Chondrocyte (in vitro differentiated cells): ENCODE measurements around the gene VPS26A. TPM values are rescaled to one million over a fixed set of nuclear protein-coding genes. Genes with fewer than 3 reads are reported as not detected.
A peak's percentile ranks its signal among the peaks of the same experiment; 100 is the strongest.

ENCODE experiments used
- DNase-seq: peaks from one replicate; pipeline ENCODE4 v3.0.0; 2021; ENCODE audit warnings: mixed read lengths, low spot score
- H3K27ac Mint-ChIP-seq: one replicate; pipeline ENCODE4 v1.8.0; 2021; ENCODE audit warnings: mild to moderate bottlenecking, moderate library complexity, mixed read lengths; ENCODE audit not compliant: unreplicated experiment
- H3K27me3 Mint-ChIP-seq: 2 replicates; pipeline ENCODE4 v1.8.0; 2021; ENCODE audit warnings: low read depth, mixed read lengths
- H3K36me3 Mint-ChIP-seq: 2 replicates; pipeline ENCODE4 v1.8.0; 2021; ENCODE audit warnings: low read depth, mixed read lengths
- H3K4me1 Mint-ChIP-seq: 2 replicates; pipeline ENCODE4 v1.8.0; 2021; ENCODE audit warnings: low read depth, mild to moderate bottlenecking, mixed read lengths
- H3K4me3 Mint-ChIP-seq: one replicate; pipeline ENCODE4 v1.8.0; 2021; ENCODE audit warnings: mild to moderate bottlenecking, moderate library complexity, mixed read lengths; ENCODE audit not compliant: unreplicated experiment
- H3K9me3 Mint-ChIP-seq: 2 replicates; pipeline ENCODE4 v1.8.0; 2021; ENCODE audit warnings: low read depth, mixed read lengths
- total RNA-seq: library from RNA; stranded (reverse); gene quantifications from 3 replicates; pipeline ENCODE4 v1.2.1, GENCODE V29; 2021
- TF ChIP-seq, protein P1 (sequence below): fragments of 200-600 bp; sonication (generic); IDR thresholded peaks from 2 replicates; pipeline ENCODE4 v1.5.0; 2021; ENCODE audit warnings: antibody characterized with exemption, mild to moderate bottlenecking, moderate library complexity

The VPS26A gene
- total RNA-seq, 1 donor from 2014 or later = 61.6 TPM

DNA sequence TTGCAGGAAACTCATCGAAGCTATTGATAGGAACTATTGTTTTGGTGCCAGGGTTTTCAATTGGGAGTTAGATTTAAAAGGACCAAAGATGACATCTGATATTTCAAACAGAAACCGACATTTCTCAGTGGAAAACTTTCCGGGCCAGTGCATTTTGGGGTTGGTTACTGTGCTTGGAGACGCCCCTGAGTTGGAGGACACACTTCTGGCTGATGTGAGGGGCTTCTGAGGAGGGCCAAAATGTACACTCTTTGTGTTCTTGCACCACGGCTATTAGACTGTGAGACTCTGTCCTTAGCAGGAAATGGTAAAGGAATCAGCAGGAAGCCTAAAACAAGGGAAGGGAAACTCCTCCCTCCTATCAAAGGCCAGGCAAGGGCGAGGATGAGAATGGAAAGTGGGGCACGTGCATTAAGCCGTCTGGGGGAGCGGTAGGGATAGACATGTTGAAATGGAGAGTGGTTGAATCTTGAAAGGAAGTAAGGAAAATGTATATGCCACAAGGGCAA, 37.9 kb upstream of the VPS26A start:
- Mint-ChIP-seq H3K36me3 (no peaks in the 10 kb centered on the region), H3K4me3 (no peak overlapping the region), H3K9me3 (no peaks in the 10 kb centered on the region), H3K27ac (peak overlapping the region; percentile 1), H3K27me3 (no peaks in the 10 kb centered on the region), H3K4me1 (peaks cover 34% of the 10 kb centered on the region)
- DNase-seq = no peak
- TF ChIP-seq, protein P1, sequence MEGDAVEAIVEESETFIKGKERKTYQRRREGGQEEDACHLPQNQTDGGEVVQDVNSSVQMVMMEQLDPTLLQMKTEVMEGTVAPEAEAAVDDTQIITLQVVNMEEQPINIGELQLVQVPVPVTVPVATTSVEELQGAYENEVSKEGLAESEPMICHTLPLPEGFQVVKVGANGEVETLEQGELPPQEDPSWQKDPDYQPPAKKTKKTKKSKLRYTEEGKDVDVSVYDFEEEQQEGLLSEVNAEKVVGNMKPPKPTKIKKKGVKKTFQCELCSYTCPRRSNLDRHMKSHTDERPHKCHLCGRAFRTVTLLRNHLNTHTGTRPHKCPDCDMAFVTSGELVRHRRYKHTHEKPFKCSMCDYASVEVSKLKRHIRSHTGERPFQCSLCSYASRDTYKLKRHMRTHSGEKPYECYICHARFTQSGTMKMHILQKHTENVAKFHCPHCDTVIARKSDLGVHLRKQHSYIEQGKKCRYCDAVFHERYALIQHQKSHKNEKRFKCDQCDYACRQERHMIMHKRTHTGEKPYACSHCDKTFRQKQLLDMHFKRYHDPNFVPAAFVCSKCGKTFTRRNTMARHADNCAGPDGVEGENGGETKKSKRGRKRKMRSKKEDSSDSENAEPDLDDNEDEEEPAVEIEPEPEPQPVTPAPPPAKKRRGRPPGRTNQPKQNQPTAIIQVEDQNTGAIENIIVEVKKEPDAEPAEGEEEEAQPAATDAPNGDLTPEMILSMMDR = no peak

DNA sequence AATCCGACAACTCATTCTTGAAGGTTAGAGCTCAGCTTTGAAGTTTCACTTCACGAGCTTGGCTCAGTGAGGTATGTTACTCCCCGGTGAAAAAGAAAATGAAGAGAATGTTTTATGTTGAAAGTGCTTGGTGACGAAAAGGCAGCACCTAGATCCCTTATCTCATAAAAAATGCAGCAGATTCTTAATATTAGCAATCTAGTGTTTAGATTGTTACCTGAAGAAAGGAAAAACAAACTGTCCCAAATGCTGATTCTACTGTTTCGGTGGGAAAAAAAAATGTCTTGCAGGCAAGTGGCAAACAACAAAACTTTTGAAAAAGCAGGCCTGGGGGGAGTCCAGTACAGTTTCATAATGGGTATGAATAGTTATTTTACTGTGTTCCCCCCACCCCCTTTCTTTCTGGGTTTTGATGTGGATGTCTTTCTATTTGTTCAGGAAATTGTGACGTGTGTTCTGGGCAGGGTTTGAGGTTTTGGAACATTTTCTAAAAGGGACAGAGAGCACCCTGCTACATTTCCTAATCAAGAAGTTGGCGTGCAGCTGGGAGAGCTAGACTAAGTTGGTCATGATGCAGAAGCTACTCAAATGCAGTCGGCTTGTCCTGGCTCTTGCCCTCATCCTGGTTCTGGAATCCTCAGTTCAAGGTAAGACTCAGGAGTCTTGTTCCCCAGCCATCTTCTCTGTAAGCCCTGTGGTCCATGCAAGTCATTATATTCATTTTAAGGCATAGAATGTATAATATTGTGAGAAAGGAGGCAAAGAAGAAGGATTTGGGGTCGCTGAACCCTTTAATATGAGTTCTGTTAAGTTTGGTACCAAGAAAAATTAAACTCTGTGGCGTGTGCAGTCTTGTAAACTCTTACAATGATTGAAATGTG, 36.1 kb upstream of the VPS26A start, which contains the start of gene SRGN:
SRGN (plus strand) TSS at position 514 of the 881 bp plus-strand sequence; CDS start at position 569, 55 bp downstream.
- peaks cover 46% of the 10 kb centered on the region for H3K4me1 Mint-ChIP-seq
- DNase-seq = no peak
- H3K27ac Mint-ChIP-seq = peak within 1 kb of the TSS; percentile 81
- no peaks in the 10 kb centered on the region for H3K36me3 Mint-ChIP-seq
- peak within 1 kb of the TSS; percentile 60 for H3K4me3 Mint-ChIP-seq
- no peaks in the 10 kb centered on the region for H3K9me3 Mint-ChIP-seq
- H3K27me3 Mint-ChIP-seq = no peaks in the 10 kb centered on the region
- TF ChIP-seq, protein P1 = no peak

GRCh38 chr10:69088471-69088769, 35.6 kb upstream of the VPS26A start:
- TF ChIP-seq, protein P1 = no peak
- Mint-ChIP-seq H3K27me3 (no peaks in the 10 kb centered on the region), H3K4me1 (peaks cover 52% of the 10 kb centered on the region), H3K4me3 (peak overlapping the region; percentile 60), H3K27ac (peak overlapping the region; percentile 81), H3K9me3 (no peaks in the 10 kb centered on the region), H3K36me3 (no peaks in the 10 kb centered on the region)
- DNase-seq = no peak

GRCh38 chr10:69088801-69089501, 35.0 kb upstream of the VPS26A start:
- Mint-ChIP-seq H3K4me1 (peaks cover 53% of the 10 kb centered on the region), H3K36me3 (no peaks in the 10 kb centered on the region), H3K9me3 (no peaks in the 10 kb centered on the region), H3K27me3 (no peaks in the 10 kb centered on the region), H3K27ac (peak overlapping the region; percentile 81), H3K4me3 (peak overlapping the region; percentile 9)
- TF ChIP-seq, protein P1 = no peak
- no peak for DNase-seq
